ENCODE results near the gene RAB6D.
"Not testable (repeated sequence)": the region's sequence is repeated elsewhere in the genome, so short reads cannot be mapped to it uniquely, and the experiment has no call there.

The RAB6D gene

DNA sequence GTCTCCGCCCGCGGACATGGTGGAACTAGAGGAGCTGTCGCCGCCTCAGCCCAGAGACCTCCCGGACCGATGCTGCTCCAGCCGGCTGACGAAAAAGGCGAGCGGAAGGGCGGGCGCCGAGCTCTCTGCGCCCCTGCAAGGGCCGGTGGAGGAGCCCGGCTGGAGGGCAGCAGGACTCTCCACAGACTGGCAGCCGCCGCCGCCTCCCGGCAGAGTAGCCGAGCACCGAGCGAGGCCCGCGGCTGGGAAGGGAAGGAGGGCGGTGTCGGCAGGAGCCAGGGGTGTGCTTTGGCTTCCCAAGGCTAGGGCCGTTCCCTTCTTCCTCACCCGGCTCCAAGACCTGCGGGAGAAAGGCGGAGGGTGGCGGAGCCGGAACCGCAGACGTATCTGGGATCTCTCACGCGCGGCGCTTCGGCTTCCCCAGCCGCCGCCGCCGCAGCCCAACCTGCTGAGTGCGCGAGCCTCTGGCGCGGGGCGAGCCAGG, at the start of gene RAB6D:
TSS of gene RAB6D (minus strand) at position 466 of the 484 bp plus-strand sequence. CDS start at position 18, 448 bp downstream.
- H3F3A ChIP-seq (ENCODE audit: low read depth); H3K4me2 ChIP-seq (ENCODE audit: low read depth, low read length, poor library complexity, severe bottlenecking); H3K9me2 ChIP-seq (replicated peaks; ENCODE audit: low read depth, low read length); H3K4me1 ChIP-seq (ENCODE audit: insufficient read depth, low read length, poor library complexity, severe bottlenecking); H3K9ac ChIP-seq (ENCODE audit: low read depth, low read length, poor library complexity, severe bottlenecking); H3K36me3 ChIP-seq (ENCODE audit: insufficient read depth, low read length); H2AFZ ChIP-seq (ENCODE audit: low read length); H3K79me2 ChIP-seq (ENCODE audit: insufficient read depth, low read length); H3K27me3 ChIP-seq (ENCODE audit: insufficient read depth, low read length, poor library complexity, severe bottlenecking); H4K20me1 ChIP-seq (ENCODE audit: insufficient read depth, low read length, poor library complexity, severe bottlenecking); H3K9me3 ChIP-seq (ENCODE audit: insufficient read depth, low read depth, low read length); H3K4me3 ChIP-seq (ENCODE audit: low read length, poor library complexity, severe bottlenecking): not testable (repeated sequence)

DNA sequence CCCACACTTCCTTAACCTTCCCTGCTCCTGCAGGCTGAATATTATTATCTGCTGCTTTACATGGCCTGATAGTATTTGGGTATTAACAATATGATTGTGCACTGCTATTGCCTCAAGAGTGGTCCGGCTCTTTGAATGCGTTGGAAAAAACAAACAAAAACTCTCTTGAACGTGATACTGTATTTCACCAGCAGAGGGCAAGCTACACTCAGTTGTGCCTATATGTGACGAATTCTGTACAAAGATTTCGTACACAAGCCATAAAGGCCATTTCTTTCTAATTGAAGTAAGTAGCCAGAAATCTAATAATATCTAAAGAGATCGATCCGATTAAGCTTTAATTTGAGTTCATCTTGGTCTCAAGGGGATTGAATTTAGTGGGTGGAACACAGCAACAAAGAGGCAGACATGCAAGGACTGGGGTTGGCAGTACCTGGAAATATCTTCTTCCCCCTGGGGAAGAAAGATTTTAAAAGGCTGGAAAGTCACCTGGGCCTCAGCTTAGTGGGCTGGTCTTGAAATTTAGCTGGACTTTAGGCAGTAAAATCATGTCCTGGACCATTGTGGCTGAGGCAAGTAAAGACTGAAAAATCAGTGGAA, 49.3 kb upstream of the RAB6D start:
- H3K9ac ChIP-seq (ENCODE audit: low read depth, low read length, poor library complexity, severe bottlenecking): peak overlapping the region; percentile 31
- H3K79me2 ChIP-seq (ENCODE audit: insufficient read depth, low read length): no peaks in the 10 kb centered on the region
- H2AFZ ChIP-seq (ENCODE audit: low read length): peak overlapping the region; percentile 89

DNA sequence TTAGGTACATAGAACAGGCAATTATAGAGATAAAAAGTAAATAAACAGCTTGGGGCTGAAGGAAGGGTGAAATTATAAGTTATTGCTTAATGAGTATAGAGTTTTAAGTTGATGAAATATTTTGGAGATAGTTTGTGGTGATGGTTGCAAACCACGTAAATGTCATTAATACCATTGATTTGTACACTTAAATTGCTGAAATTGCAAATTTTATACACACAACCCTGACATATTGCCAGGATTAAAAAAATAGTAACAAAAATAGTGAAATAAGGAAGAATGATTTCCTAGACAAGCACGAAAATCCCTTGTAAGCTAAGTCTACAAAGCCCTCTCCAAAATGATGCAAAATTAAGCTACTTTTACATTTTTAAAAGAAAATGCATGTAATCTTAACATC, 46.2 kb upstream of the RAB6D start:
- H3K9me2 ChIP-seq (replicated peaks; ENCODE audit: low read depth, low read length): no peaks in the 10 kb centered on the region
- no peaks in the 10 kb centered on the region for H3K79me2 ChIP-seq (ENCODE audit: insufficient read depth, low read length)
- H2AFZ ChIP-seq (ENCODE audit: low read length): no peak overlapping the region
- no peaks in the 10 kb centered on the region for H3K9me3 ChIP-seq (ENCODE audit: insufficient read depth, low read depth, low read length)
- no peaks in the 10 kb centered on the region for H4K20me1 ChIP-seq (ENCODE audit: insufficient read depth, low read length, poor library complexity, severe bottlenecking)
- H3K9ac ChIP-seq (ENCODE audit: low read depth, low read length, poor library complexity, severe bottlenecking): no peak overlapping the region
- no peak for TF ChIP-seq EZH2phosphoT487 (IDR thresholded peaks at IDR 0.05; ENCODE audit: borderline replicate concordance)
- TF ChIP-seq, protein P1, sequence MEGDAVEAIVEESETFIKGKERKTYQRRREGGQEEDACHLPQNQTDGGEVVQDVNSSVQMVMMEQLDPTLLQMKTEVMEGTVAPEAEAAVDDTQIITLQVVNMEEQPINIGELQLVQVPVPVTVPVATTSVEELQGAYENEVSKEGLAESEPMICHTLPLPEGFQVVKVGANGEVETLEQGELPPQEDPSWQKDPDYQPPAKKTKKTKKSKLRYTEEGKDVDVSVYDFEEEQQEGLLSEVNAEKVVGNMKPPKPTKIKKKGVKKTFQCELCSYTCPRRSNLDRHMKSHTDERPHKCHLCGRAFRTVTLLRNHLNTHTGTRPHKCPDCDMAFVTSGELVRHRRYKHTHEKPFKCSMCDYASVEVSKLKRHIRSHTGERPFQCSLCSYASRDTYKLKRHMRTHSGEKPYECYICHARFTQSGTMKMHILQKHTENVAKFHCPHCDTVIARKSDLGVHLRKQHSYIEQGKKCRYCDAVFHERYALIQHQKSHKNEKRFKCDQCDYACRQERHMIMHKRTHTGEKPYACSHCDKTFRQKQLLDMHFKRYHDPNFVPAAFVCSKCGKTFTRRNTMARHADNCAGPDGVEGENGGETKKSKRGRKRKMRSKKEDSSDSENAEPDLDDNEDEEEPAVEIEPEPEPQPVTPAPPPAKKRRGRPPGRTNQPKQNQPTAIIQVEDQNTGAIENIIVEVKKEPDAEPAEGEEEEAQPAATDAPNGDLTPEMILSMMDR (conservative IDR thresholded peaks at IDR 0.05; ENCODE audit: low read length): no peak
- H3K4me1 ChIP-seq (ENCODE audit: insufficient read depth, low read length, poor library complexity, severe bottlenecking): peaks cover 9% of the 10 kb centered on the region
- H3K4me3 ChIP-seq (ENCODE audit: low read length, poor library complexity, severe bottlenecking): no peak overlapping the region
- no peaks in the 10 kb centered on the region for H3K36me3 ChIP-seq (ENCODE audit: insufficient read depth, low read length)
- no peak overlapping the region for H3K4me2 ChIP-seq (ENCODE audit: low read depth, low read length, poor library complexity, severe bottlenecking)
- no peaks in the 10 kb centered on the region for H3K27me3 ChIP-seq (ENCODE audit: insufficient read depth, low read length, poor library complexity, severe bottlenecking)
- H3F3A ChIP-seq (ENCODE audit: low read depth): no peaks in the 10 kb centered on the region

More for the DNA sequence above, 49.3 kb upstream of the RAB6D start:
- no peak for TF ChIP-seq EZH2phosphoT487 (IDR thresholded peaks at IDR 0.05; ENCODE audit: borderline replicate concordance)
- TF ChIP-seq, protein P1 (conservative IDR thresholded peaks at IDR 0.05; ENCODE audit: low read length): peak; percentile 88
- no peaks in the 10 kb centered on the region for H3F3A ChIP-seq (ENCODE audit: low read depth)
- no peaks in the 10 kb centered on the region for H3K9me2 ChIP-seq (replicated peaks; ENCODE audit: low read depth, low read length)
- H3K4me3 ChIP-seq (ENCODE audit: low read length, poor library complexity, severe bottlenecking): no peak overlapping the region
- H3K4me1 ChIP-seq (ENCODE audit: insufficient read depth, low read length, poor library complexity, severe bottlenecking): peaks cover 8% of the 10 kb centered on the region
- H3K27me3 ChIP-seq (ENCODE audit: insufficient read depth, low read length, poor library complexity, severe bottlenecking): no peaks in the 10 kb centered on the region
- H3K36me3 ChIP-seq (ENCODE audit: insufficient read depth, low read length): no peaks in the 10 kb centered on the region
- H3K9me3 ChIP-seq (ENCODE audit: insufficient read depth, low read depth, low read length): no peaks in the 10 kb centered on the region
- peak overlapping the region; percentile 44 for H3K4me2 ChIP-seq (ENCODE audit: low read depth, low read length, poor library complexity, severe bottlenecking)
- H4K20me1 ChIP-seq (ENCODE audit: insufficient read depth, low read length, poor library complexity, severe bottlenecking): no peaks in the 10 kb centered on the region

DNA sequence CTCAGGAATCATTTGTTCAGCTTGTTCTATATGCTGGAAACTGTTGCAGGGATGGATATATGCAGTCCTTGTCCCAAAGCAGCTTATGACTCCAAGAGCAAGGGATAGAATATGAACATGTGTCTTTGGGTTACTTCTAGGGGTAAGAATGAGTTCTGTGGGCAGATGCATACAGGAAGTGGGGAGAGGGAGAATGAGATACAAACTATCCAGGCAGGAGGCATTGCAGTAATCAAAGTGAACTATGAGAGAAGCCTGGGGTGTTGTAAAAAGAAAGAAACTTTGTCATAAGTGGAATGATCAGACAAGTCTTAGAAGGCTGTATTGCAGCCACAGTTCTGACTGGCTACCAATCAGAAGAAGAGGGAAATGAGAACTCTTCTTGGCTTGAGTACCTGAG, 44.8 kb upstream of the RAB6D start:
- H3K79me2 ChIP-seq (ENCODE audit: insufficient read depth, low read length): no peaks in the 10 kb centered on the region
- H3K4me1 ChIP-seq (ENCODE audit: insufficient read depth, low read length, poor library complexity, severe bottlenecking): peaks cover 9% of the 10 kb centered on the region
- H3K4me3 ChIP-seq (ENCODE audit: low read length, poor library complexity, severe bottlenecking): no peak overlapping the region
- peak overlapping the region; percentile 55 for H2AFZ ChIP-seq (ENCODE audit: low read length)
- no peak for TF ChIP-seq EZH2phosphoT487 (IDR thresholded peaks at IDR 0.05; ENCODE audit: borderline replicate concordance)
- TF ChIP-seq, protein P1 (conservative IDR thresholded peaks at IDR 0.05; ENCODE audit: low read length): no peak
- H3K27me3 ChIP-seq (ENCODE audit: insufficient read depth, low read length, poor library complexity, severe bottlenecking): no peaks in the 10 kb centered on the region
- no peaks in the 10 kb centered on the region for H4K20me1 ChIP-seq (ENCODE audit: insufficient read depth, low read length, poor library complexity, severe bottlenecking)
- no peaks in the 10 kb centered on the region for H3K9me3 ChIP-seq (ENCODE audit: insufficient read depth, low read depth, low read length)
- H3K4me2 ChIP-seq (ENCODE audit: low read depth, low read length, poor library complexity, severe bottlenecking): peak overlapping the region; percentile 14
- H3K36me3 ChIP-seq (ENCODE audit: insufficient read depth, low read length): no peaks in the 10 kb centered on the region
- no peaks in the 10 kb centered on the region for H3F3A ChIP-seq (ENCODE audit: low read depth)
- H3K9ac ChIP-seq (ENCODE audit: low read depth, low read length, poor library complexity, severe bottlenecking): no peak overlapping the region
- no peaks in the 10 kb centered on the region for H3K9me2 ChIP-seq (replicated peaks; ENCODE audit: low read depth, low read length)
